HG03095 (cell line): ENCODE results near the gene RAPGEF5.

Experiments
- ATAC-seq: cut with Tn5 transposase; IDR thresholded peaks from one replicate; pipeline ENCODE4 v1.9.1; 2021; ENCODE audit warnings: moderate library complexity; ENCODE audit not compliant: unreplicated experiment

RAPGEF5 gene

GRCh38 chr7:22380333-22380732, 23.4 kb upstream of the RAPGEF5 start:
- no peak for ATAC-seq

- no peak for ATAC-seq
These were observed 21.4 kb upstream of the RAPGEF5 start for GRCh38 chr7:22378199-22378980.

GRCh38 chr7:22377703-22378102, 20.7 kb upstream of the RAPGEF5 start:
- no peak for ATAC-seq

- ATAC-seq: no peak
These were observed 18.6 kb upstream of the RAPGEF5 start for GRCh38 chr7:22375359-22376048.

- no peak for ATAC-seq
These were observed 17.0 kb upstream of the RAPGEF5 start for GRCh38 chr7:22373911-22374310.

- ATAC-seq: no peak
These were observed 16.4 kb upstream of the RAPGEF5 start for GRCh38 chr7:22373388-22373787.

- no peak for ATAC-seq
These were observed 15.9 kb upstream of the RAPGEF5 start for GRCh38 chr7:22372863-22373262.

- ATAC-seq: no peak
These were observed 14.9 kb upstream of the RAPGEF5 start for GRCh38 chr7:22371878-22372277.

GRCh38 chr7:22364900-22365299, 7.9 kb upstream of the RAPGEF5 start:
- no peak for ATAC-seq

GRCh38 chr7:22363756-22364422, 6.9 kb upstream of the RAPGEF5 start:
- no peak for ATAC-seq

GRCh38 chr7:22361795-22362194, 4.8 kb upstream of the RAPGEF5 start:
- ATAC-seq: no peak

GRCh38 chr7:22361320-22361719, 4.4 kb upstream of the RAPGEF5 start:
- ATAC-seq: no peak

GRCh38 chr7:22358820-22359697, 2.1 kb upstream of the RAPGEF5 start:
- ATAC-seq: no peak

GRCh38 chr7:22357311-22358175, 589 bp upstream of the RAPGEF5 start:
- no peak for ATAC-seq

- ATAC-seq: no peak
These were observed 803 bp downstream of the RAPGEF5 start for GRCh38 chr7:22356010-22356691.

GRCh38 chr7:22355620-22356009, 1.3 kb downstream of the RAPGEF5 start:
- ATAC-seq: no peak

GRCh38 chr7:22354462-22354861, 2.5 kb downstream of the RAPGEF5 start:
- no peak for ATAC-seq

GRCh38 chr7:22352887-22353286, 4.1 kb downstream of the RAPGEF5 start:
- no peak for ATAC-seq

- no peak for ATAC-seq
These were observed 5.1 kb downstream of the RAPGEF5 start for GRCh38 chr7:22351878-22352277.

GRCh38 chr7:22351329-22351692, 5.6 kb downstream of the RAPGEF5 start:
- peak; percentile 79 for ATAC-seq
